Measurements from ENCODE around the gene TRH. TPM values are rescaled to one million over a fixed set of nuclear protein-coding genes. Genes with fewer than 3 reads are reported as not detected.

The TRH gene
- total and polyA plus RNA-seq, 2 donors: 0.04 to 0.16 TPM

DNA sequence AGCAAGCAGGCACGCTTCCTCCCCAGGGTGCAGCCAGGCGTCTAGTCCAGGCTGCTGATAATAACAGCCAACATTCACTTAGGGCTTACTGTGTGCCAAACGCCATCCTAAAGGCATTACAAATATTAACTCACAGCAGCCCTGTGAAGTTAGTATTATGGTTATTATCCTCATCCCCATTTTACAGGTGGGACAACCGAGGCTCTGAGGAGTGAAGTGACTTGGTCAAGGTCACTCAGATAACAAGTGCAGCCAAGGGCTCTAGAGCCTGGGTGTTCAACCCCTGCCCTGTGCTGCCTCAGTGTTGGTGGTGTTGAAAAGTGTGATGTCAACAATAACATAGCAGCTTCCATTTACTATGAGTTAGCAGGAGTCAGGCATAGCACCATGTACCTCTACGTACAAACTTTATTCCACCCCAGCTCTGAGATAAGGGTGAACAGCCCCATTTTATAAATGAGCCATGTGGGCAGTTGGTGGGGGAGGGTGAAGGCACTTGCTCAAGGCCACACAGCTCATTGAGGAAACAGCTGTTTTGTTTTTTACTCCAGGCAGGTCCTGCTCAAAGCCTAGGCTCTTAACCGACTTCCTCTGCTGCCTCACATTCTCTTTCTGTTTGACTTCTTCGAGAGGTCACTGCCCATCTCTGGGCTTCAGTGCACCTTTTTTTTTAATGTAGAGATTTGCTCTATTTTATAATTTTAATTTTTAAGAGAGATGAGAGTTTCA, 24.0 kb upstream of the TRH start:
- H3K4me3 ChIP-seq (ENCODE audit: low read depth, low read length): no peak overlapping the region
- H3K4me1 ChIP-seq (ENCODE audit: insufficient read depth): no peaks in the 10 kb centered on the region
- no peak overlapping the region for H3K27ac ChIP-seq (ENCODE audit: low read depth)
- no peak for DNase-seq (ENCODE audit: extremely low spot score)
- 67% methylated on average over 7 of the region's 7 CpGs for WGBS
- H3K36me3 ChIP-seq (ENCODE audit: insufficient read depth): no peaks in the 10 kb centered on the region

DNA sequence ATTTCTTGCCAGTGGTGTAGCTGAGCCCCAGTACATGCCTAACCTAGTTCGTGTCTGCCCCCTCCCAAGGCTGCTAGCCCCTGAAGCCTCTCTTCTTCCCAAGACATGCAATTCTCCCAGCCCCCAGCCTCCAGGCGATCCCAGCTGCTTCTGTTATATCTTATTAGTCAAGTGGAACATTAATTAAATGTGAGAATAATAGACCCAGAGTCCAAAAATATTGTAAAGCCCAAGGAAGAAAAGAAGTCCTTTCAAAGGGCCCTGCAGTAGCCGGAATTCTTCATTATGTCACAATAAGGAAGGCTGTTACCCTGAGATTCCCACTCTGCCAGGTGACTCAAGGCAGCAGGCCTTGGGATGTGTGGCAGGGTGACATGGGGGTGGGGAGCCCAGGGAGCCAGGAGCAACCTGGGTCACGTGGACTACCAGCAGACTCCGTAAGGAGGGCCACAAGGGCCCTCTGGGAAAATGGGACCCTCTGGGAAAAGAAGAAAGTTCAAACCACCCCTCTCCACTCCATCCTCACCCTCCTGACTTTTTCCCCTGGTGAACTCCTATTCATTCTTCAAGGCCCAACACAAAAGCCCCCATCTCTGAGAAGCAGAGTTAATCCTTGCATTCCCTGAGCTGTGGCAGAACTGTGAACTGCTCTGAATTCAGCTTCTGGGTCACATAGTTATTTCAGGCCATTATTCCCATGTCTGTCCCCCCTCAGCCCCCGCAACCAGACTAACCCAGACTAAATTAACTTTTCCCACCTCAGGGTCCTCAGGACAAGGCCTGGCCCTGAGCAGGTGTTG, 21.8 kb upstream of the TRH start:
- Histone ChIP-seq H3K27ac (ENCODE audit: low read depth) (no peak overlapping the region), H3K4me1 (ENCODE audit: insufficient read depth) (no peaks in the 10 kb centered on the region), H3K4me3 (ENCODE audit: low read depth, low read length) (no peak overlapping the region), H3K36me3 (ENCODE audit: insufficient read depth) (no peaks in the 10 kb centered on the region)
- no peak for DNase-seq (ENCODE audit: extremely low spot score)
- 86% methylated on average over 6 of the region's 6 CpGs for WGBS

DNA sequence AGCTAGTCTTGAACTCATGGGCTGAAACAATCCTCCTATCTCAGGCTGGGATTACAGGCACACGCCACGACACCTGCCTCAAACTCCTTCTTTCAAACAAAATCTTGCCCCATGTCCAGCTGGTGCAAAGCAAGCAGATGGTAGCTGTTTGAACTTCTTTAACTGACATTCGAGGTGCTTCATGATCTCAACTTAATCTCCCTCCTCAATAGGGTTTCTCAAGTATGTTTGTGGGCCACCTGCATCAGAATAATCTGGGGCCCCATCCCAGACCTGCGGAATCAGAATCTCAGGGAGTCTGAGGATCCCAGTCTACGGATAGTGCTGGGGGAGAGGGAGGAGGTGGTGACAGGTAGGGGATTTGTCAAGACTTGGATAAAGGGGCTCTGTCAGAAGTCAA, 20.9 kb upstream of the TRH start:
- Histone ChIP-seq H3K4me1 (ENCODE audit: insufficient read depth) (no peaks in the 10 kb centered on the region), H3K27ac (ENCODE audit: low read depth) (no peak overlapping the region), H3K4me3 (ENCODE audit: low read depth, low read length) (no peak overlapping the region), H3K36me3 (ENCODE audit: insufficient read depth) (no peaks in the 10 kb centered on the region)
- 41% methylated on average over 5 of the region's 5 CpGs for WGBS
- DNase-seq (ENCODE audit: extremely low spot score): no peak

DNA sequence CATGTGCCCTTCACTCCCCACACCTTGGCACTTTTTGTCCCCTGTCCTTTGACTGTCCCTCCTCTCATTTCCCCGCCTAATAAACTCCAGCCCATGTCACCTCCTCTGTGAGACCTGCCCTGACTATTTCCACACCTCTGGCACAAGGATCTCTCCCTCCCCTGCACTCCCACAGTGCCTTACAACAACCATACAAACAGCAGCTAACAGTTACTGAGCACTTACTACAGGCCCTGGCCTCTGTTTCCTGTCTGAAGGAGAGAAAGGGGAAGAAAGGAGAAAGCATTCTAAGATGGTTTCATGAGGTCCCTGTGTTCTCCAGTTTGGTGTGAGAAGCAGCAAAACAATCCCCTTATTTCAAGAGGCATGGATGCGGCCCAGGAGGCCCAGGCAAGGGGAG, 20.0 kb upstream of the TRH start:
- DNase-seq (ENCODE audit: extremely low spot score): no peak
- 62% methylated on average over 2 of the region's 2 CpGs for WGBS
- no peak overlapping the region for H3K27ac ChIP-seq (ENCODE audit: low read depth)
- no peaks in the 10 kb centered on the region for H3K4me1 ChIP-seq (ENCODE audit: insufficient read depth)
- H3K4me3 ChIP-seq (ENCODE audit: low read depth, low read length): no peak overlapping the region
- no peaks in the 10 kb centered on the region for H3K36me3 ChIP-seq (ENCODE audit: insufficient read depth)

DNA sequence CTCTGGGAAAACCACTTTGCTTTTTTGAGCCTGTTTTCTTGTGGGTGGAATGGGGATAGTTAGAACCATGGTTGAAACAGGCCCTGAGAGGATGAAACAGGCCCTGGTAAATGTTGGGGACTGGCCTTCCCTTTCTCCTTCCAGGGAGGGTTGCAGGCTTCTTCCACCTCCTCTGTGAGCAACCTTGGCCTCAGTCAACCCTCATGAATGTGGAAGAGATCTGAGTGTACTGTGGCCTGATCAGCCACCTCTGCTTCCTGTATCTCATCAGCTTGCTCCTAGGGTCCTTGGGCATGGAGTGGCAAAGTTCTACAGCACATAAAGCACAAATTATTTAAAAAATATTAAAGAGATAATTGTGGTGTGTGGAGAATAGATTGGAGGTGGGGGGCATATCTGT, 17.6 kb upstream of the TRH start:
- H3K4me3 ChIP-seq (ENCODE audit: low read depth, low read length): no peak overlapping the region
- H3K36me3 ChIP-seq (ENCODE audit: insufficient read depth): no peaks in the 10 kb centered on the region
- no peaks in the 10 kb centered on the region for H3K4me1 ChIP-seq (ENCODE audit: insufficient read depth)
- no peak overlapping the region for H3K27ac ChIP-seq (ENCODE audit: low read depth)
- no peak for DNase-seq (ENCODE audit: extremely low spot score)

DNA sequence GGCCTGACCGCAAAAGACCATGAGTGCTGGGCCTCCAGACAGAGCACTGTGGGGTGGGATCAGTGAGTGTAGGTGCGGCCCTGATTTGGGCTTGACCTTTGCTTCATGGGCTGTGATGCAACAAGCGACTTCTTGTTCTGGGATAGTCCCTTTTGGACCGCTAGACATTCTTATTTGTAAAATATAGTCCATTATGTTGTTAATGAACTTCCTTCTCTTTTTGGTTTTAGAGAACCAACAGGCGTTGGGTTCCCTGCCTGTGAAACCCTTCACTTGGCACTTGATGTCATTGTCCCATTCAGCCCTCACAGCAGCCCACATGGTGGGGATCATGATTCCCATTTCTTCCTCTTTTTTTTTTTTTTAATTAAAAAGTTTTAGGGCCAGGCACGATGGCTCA, 15.8 kb upstream of the TRH start:
- Histone ChIP-seq H3K36me3 (ENCODE audit: insufficient read depth) (no peaks in the 10 kb centered on the region), H3K4me1 (ENCODE audit: insufficient read depth) (no peaks in the 10 kb centered on the region), H3K4me3 (ENCODE audit: low read depth, low read length) (no peak overlapping the region), H3K27ac (ENCODE audit: low read depth) (no peak overlapping the region)
- DNase-seq (ENCODE audit: extremely low spot score): no peak
- WGBS: 61% methylated on average over 6 of the region's 6 CpGs

DNA sequence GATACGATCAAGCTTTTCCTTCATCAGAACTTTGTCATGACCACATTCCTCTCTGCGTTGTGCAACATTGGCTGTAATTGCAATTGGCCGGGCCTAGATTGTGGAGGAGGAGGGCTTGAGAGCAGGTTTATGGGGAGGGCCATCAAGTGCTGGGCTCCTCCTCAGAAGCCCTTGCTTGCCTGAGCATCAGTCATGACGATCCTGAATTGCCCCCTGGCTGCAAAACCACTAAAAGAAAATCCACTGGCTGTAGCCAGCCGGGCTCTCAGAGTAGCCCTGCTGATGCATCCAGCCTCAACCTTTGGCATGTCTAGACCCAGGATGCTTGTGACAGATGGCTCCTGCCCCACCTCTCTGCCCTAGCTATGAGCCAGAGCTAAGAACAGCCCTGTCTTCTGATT, 13.4 kb upstream of the TRH start:
- no peak for DNase-seq (ENCODE audit: extremely low spot score)
- Histone ChIP-seq H3K4me3 (ENCODE audit: low read depth, low read length) (no peak overlapping the region), H3K4me1 (ENCODE audit: insufficient read depth) (no peaks in the 10 kb centered on the region), H3K36me3 (ENCODE audit: insufficient read depth) (no peaks in the 10 kb centered on the region), H3K27ac (ENCODE audit: low read depth) (no peak overlapping the region)
- 38% methylated on average over 5 of the region's 5 CpGs for WGBS

DNA sequence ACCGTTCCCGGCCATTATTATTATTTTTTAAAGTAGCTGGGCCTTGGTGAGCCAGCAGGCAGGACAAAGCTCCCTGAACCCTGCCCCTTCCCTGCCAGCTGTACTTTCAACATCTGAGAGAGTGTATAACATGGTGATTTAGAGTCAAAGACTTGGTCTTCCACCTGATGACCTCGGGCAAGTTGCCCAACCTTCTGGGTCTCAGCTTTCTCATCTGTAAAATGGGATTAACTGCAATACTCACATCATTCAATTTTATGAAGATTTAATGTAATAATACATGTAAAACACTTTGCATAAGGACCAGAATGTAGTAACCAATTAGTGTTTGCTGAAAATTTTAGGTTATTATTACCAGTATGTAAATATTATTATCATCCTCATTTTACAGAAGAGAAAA, 11.9 kb upstream of the TRH start:
- Histone ChIP-seq H3K27ac (ENCODE audit: low read depth) (no peak overlapping the region), H3K4me3 (ENCODE audit: low read depth, low read length) (no peak overlapping the region), H3K36me3 (ENCODE audit: insufficient read depth) (no peaks in the 10 kb centered on the region), H3K4me1 (ENCODE audit: insufficient read depth) (no peaks in the 10 kb centered on the region)
- 82% methylated on average over 3 of the region's 3 CpGs for WGBS
- DNase-seq (ENCODE audit: extremely low spot score): no peak

DNA sequence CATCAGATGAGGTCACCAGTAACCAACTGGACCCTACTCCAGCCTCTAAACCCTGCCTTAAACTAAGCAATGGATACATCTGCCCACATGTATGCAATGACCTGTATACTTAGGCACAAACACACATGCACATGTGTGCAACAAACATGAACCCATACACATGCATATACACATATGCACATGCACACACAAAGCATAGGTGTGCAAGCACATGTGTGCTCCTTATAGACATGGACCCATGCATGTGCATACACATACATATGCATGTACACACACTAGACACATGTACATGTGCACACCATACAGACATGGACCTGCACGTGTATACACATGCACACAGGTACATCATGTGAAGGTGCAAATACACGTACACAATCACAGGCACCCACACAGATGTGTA, 8.6 kb upstream of the TRH start:
- Histone ChIP-seq H3K4me1 (ENCODE audit: insufficient read depth) (no peaks in the 10 kb centered on the region), H3K4me3 (ENCODE audit: low read depth, low read length) (no peak overlapping the region), H3K27ac (ENCODE audit: low read depth) (no peak overlapping the region), H3K36me3 (ENCODE audit: insufficient read depth) (no peaks in the 10 kb centered on the region)
- no peak for DNase-seq (ENCODE audit: extremely low spot score)
- 89% methylated on average over 2 of the region's 2 CpGs for WGBS

DNA sequence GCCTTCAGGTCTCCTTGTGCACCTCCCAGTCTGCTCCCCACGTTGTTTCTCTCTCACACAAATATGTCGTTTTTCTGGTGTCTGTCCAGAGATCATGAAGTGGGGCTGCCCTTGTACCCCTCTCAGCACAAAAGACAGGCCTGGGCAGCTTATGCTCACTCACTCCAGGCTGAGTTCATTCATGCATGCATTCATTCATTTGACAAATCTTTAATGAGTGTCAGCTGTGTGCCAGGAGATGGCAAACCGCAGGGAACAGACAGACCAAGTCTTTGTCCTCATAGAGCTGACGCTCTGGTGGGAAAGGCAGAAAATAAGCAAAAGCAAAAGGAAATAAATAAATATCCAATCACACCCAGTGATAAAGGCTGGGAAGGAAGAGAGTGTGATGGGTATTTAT, 7.6 kb upstream of the TRH start:
- H3K4me3 ChIP-seq (ENCODE audit: low read depth, low read length): no peak overlapping the region
- WGBS: 64% methylated on average over 4 of the region's 4 CpGs
- DNase-seq (ENCODE audit: extremely low spot score): no peak

DNA sequence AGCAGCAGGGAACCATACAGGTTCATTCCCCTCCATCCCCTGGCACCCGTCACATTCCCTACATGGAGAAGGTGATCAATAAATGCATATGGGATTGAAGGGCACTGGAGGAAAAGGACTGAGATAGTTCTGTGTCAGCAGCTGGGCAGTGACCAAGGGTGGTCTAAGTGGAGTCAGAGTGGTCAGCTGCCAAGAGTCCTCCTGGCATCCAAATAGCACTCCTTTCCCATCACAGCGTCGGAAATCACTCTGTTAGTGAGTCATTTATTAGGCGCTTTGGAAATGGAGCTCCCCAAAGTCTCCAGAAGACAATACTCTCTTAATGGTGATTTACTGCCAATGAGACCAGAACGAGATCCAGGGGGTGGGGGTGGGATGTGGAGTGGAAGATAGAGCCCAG, 6.8 kb upstream of the TRH start:
- DNase-seq (ENCODE audit: extremely low spot score): no peak
- H3K4me1 ChIP-seq (ENCODE audit: insufficient read depth): no peaks in the 10 kb centered on the region
- WGBS: 53% methylated on average over 5 of the region's 5 CpGs
- no peaks in the 10 kb centered on the region for H3K36me3 ChIP-seq (ENCODE audit: insufficient read depth)
- H3K27ac ChIP-seq (ENCODE audit: low read depth): no peak overlapping the region
- H3K4me3 ChIP-seq (ENCODE audit: low read depth, low read length): no peak overlapping the region

More for the DNA sequence above, 7.6 kb upstream of the TRH start:
- Histone ChIP-seq H3K36me3 (ENCODE audit: insufficient read depth) (no peaks in the 10 kb centered on the region), H3K4me1 (ENCODE audit: insufficient read depth) (no peaks in the 10 kb centered on the region), H3K27ac (ENCODE audit: low read depth) (no peak overlapping the region)

DNA sequence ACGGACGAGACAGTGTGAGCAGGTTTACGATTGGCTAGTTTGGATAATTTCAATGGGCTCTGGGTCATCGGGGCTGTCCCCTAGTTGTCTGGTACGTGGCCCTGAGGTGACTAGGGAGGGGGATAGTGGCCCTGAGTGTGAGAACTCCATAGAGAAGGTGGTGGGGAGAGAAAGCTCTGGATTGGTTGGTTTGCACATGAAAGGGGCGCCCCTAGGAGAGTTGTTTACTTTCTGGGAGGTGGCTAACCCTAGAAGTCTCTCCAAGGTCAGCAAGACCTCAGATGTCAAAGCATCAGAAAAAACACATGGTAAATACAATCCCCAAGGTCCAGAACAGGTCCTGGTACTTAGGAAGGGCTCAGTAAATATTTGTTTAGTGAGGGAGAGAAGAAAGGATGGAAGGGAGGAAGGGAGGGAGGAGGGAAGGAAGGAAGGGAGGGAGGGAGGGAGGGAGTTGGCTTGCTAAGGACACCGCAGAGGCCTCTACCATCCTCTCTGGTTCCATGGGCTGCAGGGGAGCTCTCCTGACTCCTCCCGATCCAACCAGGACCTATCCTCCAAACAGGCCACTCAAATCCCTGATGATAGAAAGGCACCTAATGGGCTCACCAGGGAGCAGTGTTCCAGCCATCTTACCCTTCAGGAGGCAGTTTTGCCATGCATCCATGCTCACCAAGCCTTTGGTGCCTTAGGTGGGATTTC, 3.0 kb upstream of the TRH start:
- 50% methylated on average over 8 of the region's 8 CpGs for WGBS
- Histone ChIP-seq H3K27ac (ENCODE audit: low read depth) (no peak overlapping the region), H3K4me1 (ENCODE audit: insufficient read depth) (peaks cover 3% of the 10 kb centered on the region), H3K4me3 (ENCODE audit: low read depth, low read length) (no peak overlapping the region), H3K36me3 (ENCODE audit: insufficient read depth) (no peaks in the 10 kb centered on the region)
- no peak for DNase-seq (ENCODE audit: extremely low spot score)

DNA sequence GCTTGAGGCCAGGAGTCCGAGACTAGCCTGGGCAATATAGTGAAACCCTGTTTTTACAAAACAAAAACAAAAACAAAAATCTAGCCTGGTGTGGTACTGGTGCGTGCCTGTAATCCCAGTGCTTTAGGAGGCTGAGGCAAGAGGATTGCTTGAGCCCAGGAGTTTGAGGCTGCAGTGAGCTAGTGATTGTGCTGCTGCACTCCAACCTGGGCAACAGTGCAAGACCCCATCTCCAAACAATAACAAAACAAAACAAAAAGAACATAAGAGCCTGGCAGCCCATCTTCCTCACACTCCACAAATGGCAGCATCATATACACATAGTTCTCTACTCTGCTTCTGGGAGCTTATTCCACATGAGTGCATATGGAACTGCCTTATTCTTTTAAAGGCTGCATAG, 2.2 kb upstream of the TRH start:
- 96% methylated on average over 2 of the region's 2 CpGs for WGBS
- no peak overlapping the region for H3K4me3 ChIP-seq (ENCODE audit: low read depth, low read length)
- peaks cover 3% of the 10 kb centered on the region for H3K4me1 ChIP-seq (ENCODE audit: insufficient read depth)
- DNase-seq (ENCODE audit: extremely low spot score): no peak
- no peak overlapping the region for H3K27ac ChIP-seq (ENCODE audit: low read depth)
- H3K36me3 ChIP-seq (ENCODE audit: insufficient read depth): no peaks in the 10 kb centered on the region
